KMS-11 (cell line): ENCODE measurements around the gene FOCAD.

Experiments
- H2AFZ ChIP-seq: fragments of 200-600 bp; sonication (generic); 2 replicates; pipeline ENCODE4 v1.6.1; 2016; ENCODE audit warnings: antibody characterized with exemption, mixed run types, low read depth
- H3K27ac ChIP-seq: fragments of 200-600 bp; sonication (generic); 2 replicates; pipeline ENCODE4 v1.6.1; 2016; ENCODE audit warnings: mild to moderate bottlenecking, mixed run types
- H3K27me3 ChIP-seq: fragments of 200-600 bp; sonication (generic); 2 replicates; pipeline ENCODE4 v1.6.1; 2017; ENCODE audit warnings: mild to moderate bottlenecking, low read depth, mixed run types, moderate library complexity; ENCODE audit not compliant: insufficient read depth
- H3K36me3 ChIP-seq: fragments of 200-600 bp; sonication (generic); 2 replicates; pipeline ENCODE4 v1.6.1; 2017; ENCODE audit warnings: mild to moderate bottlenecking, mixed run types; ENCODE audit not compliant: insufficient read depth
- H3K4me1 ChIP-seq: fragments of 200-600 bp; sonication (generic); 2 replicates; pipeline ENCODE4 v1.6.1; 2016; ENCODE audit warnings: mild to moderate bottlenecking, low read depth, mixed run types; ENCODE audit not compliant: poor library complexity, severe bottlenecking
- H3K4me2 ChIP-seq: fragments of 200-600 bp; sonication (generic); 2 replicates; pipeline ENCODE4 v1.7.0; 2016; ENCODE audit warnings: mild to moderate bottlenecking, mixed run types
- H3K4me3 ChIP-seq: fragments of 200-600 bp; sonication (generic); IDR thresholded peaks from 2 replicates; pipeline ENCODE4 v1.6.1; 2017; ENCODE audit warnings: low read depth, low read length, mixed read lengths; ENCODE audit not compliant: insufficient read depth
- H3K79me2 ChIP-seq: fragments of 200-600 bp; sonication (generic); 2 replicates; pipeline ENCODE4 v1.6.1; 2016; ENCODE audit warnings: low read depth, mixed run types; ENCODE audit not compliant: insufficient read depth
- H3K9ac ChIP-seq: fragments of 200-600 bp; sonication (generic); 2 replicates; pipeline ENCODE4 v1.6.1; 2016; ENCODE audit warnings: mild to moderate bottlenecking, mixed run types
- H4K20me1 ChIP-seq: fragments of 200-600 bp; sonication (generic); 2 replicates; pipeline ENCODE4 v1.6.1; 2016; ENCODE audit warnings: mild to moderate bottlenecking, mixed run types; ENCODE audit not compliant: insufficient read depth
- TF ChIP-seq, protein P1 (sequence below): fragments of 200-600 bp; sonication (generic); conservative IDR thresholded peaks from 2 replicates; pipeline ENCODE4 v1.6.1; 2017; ENCODE audit warnings: low read depth, mild to moderate bottlenecking, antibody characterized with exemption, low read length, moderate library complexity, mixed read lengths

Gene FOCAD

DNA sequence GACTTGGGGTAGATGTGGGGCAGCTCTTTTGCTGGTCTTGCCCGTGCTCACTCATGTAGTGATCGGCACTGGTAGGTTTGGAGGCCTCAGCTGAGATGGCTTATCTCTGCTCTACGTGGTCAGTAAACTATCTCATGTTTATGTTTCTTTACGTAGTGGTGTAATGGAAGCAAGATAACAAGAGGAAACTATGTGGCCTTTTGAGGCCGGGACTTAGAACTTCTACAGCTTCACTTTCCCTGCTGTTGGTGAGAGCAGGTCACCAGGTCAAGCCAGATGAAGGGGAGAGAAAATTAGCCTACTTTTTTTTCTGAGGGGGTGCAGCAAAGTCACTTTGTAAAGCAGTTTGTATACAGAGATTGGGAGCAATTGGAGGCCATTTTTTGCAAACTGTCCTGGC lies 8.5 kb downstream of the FOCAD start:
- H3K27ac ChIP-seq = no peak overlapping the region
- H3K4me2 ChIP-seq = no peak overlapping the region

DNA sequence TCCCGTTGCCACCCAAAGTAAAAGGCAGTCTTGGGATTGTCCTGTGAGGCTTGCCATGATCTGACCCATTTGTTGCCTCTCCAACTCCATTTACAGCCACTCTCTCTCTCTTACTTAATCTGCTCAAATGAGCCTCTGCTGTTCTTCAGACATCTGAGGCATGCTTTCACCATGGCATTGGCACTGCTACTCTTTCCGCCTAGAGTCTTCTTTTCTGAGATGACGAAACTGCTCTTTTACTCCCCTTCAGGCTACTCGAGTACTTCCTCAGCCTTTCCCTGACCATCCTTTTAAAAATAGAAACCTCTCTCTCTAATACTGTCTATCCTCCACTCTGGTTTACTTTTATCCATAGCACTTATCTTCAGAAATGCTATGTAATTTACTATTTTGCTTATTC lies 9.0 kb downstream of the FOCAD start:
- no peak overlapping the region for H2AFZ ChIP-seq
- no peak overlapping the region for H3K4me3 ChIP-seq
- no peaks in the 10 kb centered on the region for H4K20me1 ChIP-seq
- no peak overlapping the region for H3K9ac ChIP-seq
- H3K79me2 ChIP-seq = peaks cover 8% of the 10 kb centered on the region
- H3K27ac ChIP-seq = no peak overlapping the region
- TF ChIP-seq, protein P1, sequence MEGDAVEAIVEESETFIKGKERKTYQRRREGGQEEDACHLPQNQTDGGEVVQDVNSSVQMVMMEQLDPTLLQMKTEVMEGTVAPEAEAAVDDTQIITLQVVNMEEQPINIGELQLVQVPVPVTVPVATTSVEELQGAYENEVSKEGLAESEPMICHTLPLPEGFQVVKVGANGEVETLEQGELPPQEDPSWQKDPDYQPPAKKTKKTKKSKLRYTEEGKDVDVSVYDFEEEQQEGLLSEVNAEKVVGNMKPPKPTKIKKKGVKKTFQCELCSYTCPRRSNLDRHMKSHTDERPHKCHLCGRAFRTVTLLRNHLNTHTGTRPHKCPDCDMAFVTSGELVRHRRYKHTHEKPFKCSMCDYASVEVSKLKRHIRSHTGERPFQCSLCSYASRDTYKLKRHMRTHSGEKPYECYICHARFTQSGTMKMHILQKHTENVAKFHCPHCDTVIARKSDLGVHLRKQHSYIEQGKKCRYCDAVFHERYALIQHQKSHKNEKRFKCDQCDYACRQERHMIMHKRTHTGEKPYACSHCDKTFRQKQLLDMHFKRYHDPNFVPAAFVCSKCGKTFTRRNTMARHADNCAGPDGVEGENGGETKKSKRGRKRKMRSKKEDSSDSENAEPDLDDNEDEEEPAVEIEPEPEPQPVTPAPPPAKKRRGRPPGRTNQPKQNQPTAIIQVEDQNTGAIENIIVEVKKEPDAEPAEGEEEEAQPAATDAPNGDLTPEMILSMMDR = no peak
- no peak overlapping the region for H3K4me2 ChIP-seq
- no peaks in the 10 kb centered on the region for H3K36me3 ChIP-seq
- H3K27me3 ChIP-seq = no peaks in the 10 kb centered on the region
- H3K4me1 ChIP-seq = no peaks in the 10 kb centered on the region

More for the DNA sequence above, 8.5 kb downstream of the FOCAD start:
- H4K20me1 ChIP-seq = no peaks in the 10 kb centered on the region
- TF ChIP-seq, protein P1 = no peak
- no peak overlapping the region for H3K9ac ChIP-seq
- no peaks in the 10 kb centered on the region for H3K27me3 ChIP-seq
- H2AFZ ChIP-seq = no peak overlapping the region
- H3K79me2 ChIP-seq = peaks cover 13% of the 10 kb centered on the region
- H3K4me3 ChIP-seq = no peak overlapping the region
- no peaks in the 10 kb centered on the region for H3K4me1 ChIP-seq
- no peaks in the 10 kb centered on the region for H3K36me3 ChIP-seq

DNA sequence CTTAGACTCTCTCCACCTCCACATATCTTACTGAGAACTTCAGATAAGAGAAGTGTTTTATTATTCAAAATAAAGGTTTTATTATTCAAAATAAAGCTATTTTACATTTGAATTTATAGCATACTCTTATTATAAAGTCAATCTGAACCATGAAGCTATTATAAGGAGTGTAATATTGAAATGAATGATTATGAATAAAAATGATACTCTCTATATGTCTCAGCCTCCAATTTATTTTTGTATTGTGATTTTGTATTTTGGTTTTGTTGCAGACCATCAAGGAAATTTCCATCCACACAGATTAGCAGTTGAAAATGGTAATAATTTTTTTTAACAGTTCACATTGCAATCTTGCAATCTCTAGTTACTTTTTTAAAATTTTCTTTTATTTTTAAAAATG lies 10.2 kb downstream of the FOCAD start:
- H3K36me3 ChIP-seq = no peaks in the 10 kb centered on the region
- H3K79me2 ChIP-seq = peaks cover 7% of the 10 kb centered on the region; the same call in 1 of the 2 replicates
- H3K27me3 ChIP-seq = no peaks in the 10 kb centered on the region
- TF ChIP-seq, protein P1 = no peak
- H2AFZ ChIP-seq = no peak overlapping the region
- H3K4me3 ChIP-seq = no peak overlapping the region
- H3K9ac ChIP-seq = no peak overlapping the region
- H3K4me1 ChIP-seq = peaks cover 6% of the 10 kb centered on the region
- no peak overlapping the region for H3K27ac ChIP-seq
- no peaks in the 10 kb centered on the region for H4K20me1 ChIP-seq
- no peak overlapping the region for H3K4me2 ChIP-seq

DNA sequence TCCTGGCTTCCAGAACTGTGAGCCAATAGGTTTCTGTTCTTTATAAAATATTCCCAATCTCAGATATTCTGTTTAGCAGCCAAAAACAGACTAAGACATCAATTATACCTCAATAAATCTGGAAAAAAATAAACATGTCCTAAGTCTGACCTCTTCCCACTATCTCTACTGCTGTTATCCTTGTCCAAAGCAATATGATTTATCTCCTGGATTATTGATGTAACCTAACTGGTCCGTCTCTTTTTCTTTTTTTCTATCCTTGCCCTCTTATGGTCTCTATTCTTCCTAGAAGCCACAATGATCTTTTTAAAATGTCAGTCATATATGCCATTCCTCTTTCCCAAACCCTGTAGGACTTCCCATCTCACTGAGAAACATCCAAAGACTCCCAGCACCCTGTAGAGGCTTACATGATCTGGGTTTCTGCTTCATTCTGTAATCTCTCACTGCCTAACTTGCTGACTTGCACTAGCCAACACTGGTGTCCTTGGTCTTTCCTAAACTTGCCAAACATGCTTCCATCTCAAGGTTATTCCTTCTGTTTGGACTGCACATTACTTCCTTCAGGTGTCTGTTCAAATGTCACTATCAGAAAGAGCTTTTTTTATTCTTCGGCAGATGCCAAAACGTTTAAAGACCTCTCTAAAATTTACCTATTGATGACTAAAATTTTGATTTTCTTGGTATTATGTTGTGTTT lies 13.1 kb downstream of the FOCAD start:
- Histone ChIP-seq H3K79me2 (peaks cover 7% of the 10 kb centered on the region; the same call in 1 of the 2 replicates), H3K4me1 (peaks cover 6% of the 10 kb centered on the region), H3K27me3 (no peaks in the 10 kb centered on the region), H3K36me3 (no peaks in the 10 kb centered on the region), H2AFZ (no peak overlapping the region), H3K27ac (no peak overlapping the region), H3K4me3 (no peak overlapping the region), H4K20me1 (no peaks in the 10 kb centered on the region), H3K4me2 (no peak overlapping the region), H3K9ac (no peak overlapping the region)
- TF ChIP-seq, protein P1 = no peak
